Lower leg skin (tissue), 4 donors: ENCODE results near the gene GTPBP3. TPM values are rescaled to one million over a fixed set of nuclear protein-coding genes. Genes with fewer than 3 reads are reported as not detected.

ENCODE experiments used
- DNase-seq, 2 donors: peaks; one replicate each; pipeline ENCODE4 v3.0.0-alpha.2; 2019; ENCODE audit warnings: low spot score in 2 of 2
- H3K4me3 ChIP-seq: fragments of 200-600 bp; sonication (generic); 2 replicates; pipeline ENCODE4 v1.5.1; 2017; ENCODE audit warnings: mild to moderate bottlenecking, low read depth; ENCODE audit not compliant: poor library complexity, severe bottlenecking
- POLR2A ChIP-seq, 2 donors: fragments of 450-650 bp; IDR thresholded peaks; one replicate each; pipeline ENCODE4 v1.6.1; 2016 to 2017; ENCODE audit warnings: antibody characterized with exemption in 2 of 2, mild to moderate bottlenecking in 1 of 2, moderate library complexity in 1 of 2
- WGBS, 2 donors: methylation state at CpG; one replicate each; pipeline ENCODE4 v1.1.5; 2018; 5-methylcytosine and 5-hydroxymethylcytosine counted together
- intact Hi-C: fragments of 100-400 bp; cut with DNase I; formaldehyde crosslinking; loops from one replicate; pipeline ENCODE4 v1.15.0; 2023; ENCODE audit warnings: low total_unique reads
- total RNA-seq, 4 donors: library from RNA; depleted of rRNA; stranded (reverse); fragments of >200 nt; gene quantifications; one replicate each; pipeline ENCODE4 v1.1.0, GENCODE V29; 2016
- TF ChIP-seq, protein P1 (sequence below), 3 donors: fragments of 450-650 bp; IDR thresholded peaks; one replicate each; pipeline ENCODE4 v1.5.1; 2016; ENCODE audit warnings: antibody characterized with exemption in 3 of 3, mild to moderate bottlenecking in 3 of 3, moderate library complexity in 2 of 3

The GTPBP3 gene
- total RNA-seq, 4 donors from 2014 or later: 30.6 to 36.8 (median 35.0) TPM

DNA sequence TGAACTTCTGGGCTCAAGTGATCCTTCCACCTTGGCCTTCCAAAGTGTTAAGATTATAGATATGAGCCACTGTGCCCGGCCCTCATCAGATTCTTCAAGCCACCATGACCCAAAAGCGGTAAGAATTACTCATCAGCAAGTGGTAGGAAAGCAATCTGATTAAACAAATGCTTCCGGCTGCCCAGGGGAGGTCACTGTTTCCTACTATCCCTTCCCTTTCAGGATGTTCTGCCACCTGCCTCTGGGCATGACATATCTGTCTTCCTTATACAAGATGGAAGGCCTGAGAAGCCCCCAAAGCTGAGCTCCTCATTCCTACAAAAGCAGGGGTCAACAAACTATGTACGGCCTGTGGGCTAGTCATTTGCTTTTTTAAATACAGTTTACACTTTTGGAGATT is 41.1 kb upstream of the GTPBP3 start:
- TF ChIP-seq, protein P1, sequence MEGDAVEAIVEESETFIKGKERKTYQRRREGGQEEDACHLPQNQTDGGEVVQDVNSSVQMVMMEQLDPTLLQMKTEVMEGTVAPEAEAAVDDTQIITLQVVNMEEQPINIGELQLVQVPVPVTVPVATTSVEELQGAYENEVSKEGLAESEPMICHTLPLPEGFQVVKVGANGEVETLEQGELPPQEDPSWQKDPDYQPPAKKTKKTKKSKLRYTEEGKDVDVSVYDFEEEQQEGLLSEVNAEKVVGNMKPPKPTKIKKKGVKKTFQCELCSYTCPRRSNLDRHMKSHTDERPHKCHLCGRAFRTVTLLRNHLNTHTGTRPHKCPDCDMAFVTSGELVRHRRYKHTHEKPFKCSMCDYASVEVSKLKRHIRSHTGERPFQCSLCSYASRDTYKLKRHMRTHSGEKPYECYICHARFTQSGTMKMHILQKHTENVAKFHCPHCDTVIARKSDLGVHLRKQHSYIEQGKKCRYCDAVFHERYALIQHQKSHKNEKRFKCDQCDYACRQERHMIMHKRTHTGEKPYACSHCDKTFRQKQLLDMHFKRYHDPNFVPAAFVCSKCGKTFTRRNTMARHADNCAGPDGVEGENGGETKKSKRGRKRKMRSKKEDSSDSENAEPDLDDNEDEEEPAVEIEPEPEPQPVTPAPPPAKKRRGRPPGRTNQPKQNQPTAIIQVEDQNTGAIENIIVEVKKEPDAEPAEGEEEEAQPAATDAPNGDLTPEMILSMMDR (IDR thresholded peaks at IDR 0.05): no peak
- TF ChIP-seq POLR2A (IDR thresholded peaks at IDR 0.05): no peak
- H3K4me3 ChIP-seq: no peak overlapping the region
- intact Hi-C loops: loop anchor here (10.0 kb wide), 1 partner anchor 89 kb away; no protein-coding TSS in a partner anchor
- WGBS, 2 donors: 58% methylated on average over 4 of the region's 4 CpGs
- no peak for DNase-seq

DNA sequence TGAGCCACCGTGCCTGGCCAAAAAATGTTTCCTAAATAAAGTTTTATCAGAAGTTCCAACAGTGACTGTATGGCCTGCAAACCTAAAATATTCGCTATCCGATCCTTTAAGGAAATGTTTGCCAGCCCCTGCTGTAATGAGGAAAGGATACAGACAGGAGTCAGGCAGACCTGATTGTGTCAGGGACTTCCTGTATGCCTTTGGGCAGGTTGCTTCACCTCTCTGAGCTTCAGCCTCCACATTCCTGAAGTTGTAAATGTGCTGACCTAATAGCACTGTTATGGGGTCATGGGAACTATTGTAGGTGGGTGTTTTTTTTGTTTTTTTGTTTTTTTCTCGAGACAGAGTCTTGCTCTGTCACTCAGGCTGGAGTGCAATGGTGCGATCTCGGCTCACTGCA is 40.4 kb upstream of the GTPBP3 start:
- TF ChIP-seq, protein P1 (IDR thresholded peaks at IDR 0.05): no peak
- TF ChIP-seq POLR2A (IDR thresholded peaks at IDR 0.05): no peak
- intact Hi-C loops: loop anchor here (10.0 kb wide), 1 partner anchor 88 kb away; no protein-coding TSS in a partner anchor
- no peak for DNase-seq
- WGBS, 2 donors: 91 to 93% methylated on average over 6 of the region's 6 CpGs
- no peak overlapping the region for H3K4me3 ChIP-seq

DNA sequence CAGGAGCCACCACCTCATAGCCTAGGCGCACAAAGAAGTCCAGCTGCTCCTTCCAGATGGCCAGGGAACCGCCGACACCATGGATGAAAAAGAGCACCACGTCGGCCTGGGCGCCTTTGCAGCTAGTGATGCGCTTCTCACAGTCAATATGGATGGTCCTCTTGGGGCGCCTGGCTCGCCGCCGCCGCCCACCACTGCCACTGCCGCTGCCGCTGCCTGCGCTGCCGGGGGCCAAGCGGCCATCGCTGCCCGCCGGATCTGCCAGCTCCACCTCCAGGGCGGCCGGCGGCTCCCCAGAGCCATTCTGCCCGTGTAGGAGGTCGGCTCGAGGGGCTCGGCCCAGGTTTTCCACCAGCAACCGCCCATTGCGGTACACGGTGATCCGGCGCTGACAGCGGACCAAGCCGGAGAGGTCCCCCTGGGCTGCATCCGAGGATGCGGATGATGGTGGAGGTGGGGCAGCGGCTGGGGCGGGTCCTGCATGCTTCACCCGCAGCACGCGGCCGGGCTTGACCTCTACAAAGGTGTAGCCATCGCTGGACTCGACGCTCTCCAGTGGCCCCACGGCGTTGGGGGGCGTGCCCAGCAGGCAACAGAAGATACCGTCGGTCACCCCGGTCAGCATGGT is 36.2 kb upstream of the GTPBP3 start:
- intact Hi-C loops: no loop called here
- no peak overlapping the region for H3K4me3 ChIP-seq
- DNase-seq: no peak
- no peak for TF ChIP-seq POLR2A (IDR thresholded peaks at IDR 0.05)
- TF ChIP-seq, protein P1 (IDR thresholded peaks at IDR 0.05): no peak
- 91 to 93% methylated on average over 19 to 50 of the region's 51 CpGs for WGBS, 2 donors

DNA sequence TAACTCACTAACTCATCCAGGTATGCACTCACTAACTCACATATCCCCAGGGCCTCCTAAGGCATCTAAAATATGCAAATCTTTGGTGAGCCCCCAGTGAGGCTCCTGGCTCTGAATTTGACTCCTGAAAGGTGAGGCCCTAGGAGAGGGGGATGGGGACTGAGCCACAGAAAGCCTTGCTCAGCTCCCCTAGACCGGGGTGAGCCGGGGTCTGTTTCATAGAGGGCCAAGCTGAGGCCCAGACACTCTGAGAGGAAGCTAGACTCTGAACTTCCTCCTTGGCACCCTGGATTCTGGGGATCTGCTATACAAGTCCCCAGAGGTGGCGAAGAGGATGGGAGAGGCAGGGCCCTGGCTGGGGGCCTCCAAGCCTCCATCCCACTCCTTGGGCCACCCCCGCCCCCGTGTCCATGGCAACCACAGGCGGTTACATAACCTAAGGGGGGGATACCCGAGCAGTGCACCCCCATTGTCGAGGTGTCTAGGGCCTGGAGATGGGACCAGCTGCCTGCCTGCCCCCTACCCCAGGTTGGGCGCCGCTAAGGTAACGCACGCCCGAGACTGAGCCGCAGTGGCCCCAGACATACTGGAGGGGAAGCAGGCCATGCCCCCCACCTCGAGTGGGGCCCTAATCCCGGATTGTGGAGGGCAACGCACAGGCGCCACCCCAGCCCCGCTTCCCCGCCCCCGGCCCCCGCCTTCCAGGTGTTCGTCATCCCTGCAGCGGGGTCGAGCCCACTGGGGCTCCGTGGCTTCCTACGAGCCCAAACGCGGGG is 34.8 kb upstream of the GTPBP3 start:
- TF ChIP-seq POLR2A (IDR thresholded peaks at IDR 0.05): no peak
- TF ChIP-seq, protein P1 (IDR thresholded peaks at IDR 0.05): no peak
- 12 to 30% methylated on average over 16 to 22 of the region's 29 CpGs for WGBS, 2 donors
- DNase-seq: no peak
- peak overlapping the region; percentile 71 for H3K4me3 ChIP-seq
- intact Hi-C loops: no loop called here

DNA sequence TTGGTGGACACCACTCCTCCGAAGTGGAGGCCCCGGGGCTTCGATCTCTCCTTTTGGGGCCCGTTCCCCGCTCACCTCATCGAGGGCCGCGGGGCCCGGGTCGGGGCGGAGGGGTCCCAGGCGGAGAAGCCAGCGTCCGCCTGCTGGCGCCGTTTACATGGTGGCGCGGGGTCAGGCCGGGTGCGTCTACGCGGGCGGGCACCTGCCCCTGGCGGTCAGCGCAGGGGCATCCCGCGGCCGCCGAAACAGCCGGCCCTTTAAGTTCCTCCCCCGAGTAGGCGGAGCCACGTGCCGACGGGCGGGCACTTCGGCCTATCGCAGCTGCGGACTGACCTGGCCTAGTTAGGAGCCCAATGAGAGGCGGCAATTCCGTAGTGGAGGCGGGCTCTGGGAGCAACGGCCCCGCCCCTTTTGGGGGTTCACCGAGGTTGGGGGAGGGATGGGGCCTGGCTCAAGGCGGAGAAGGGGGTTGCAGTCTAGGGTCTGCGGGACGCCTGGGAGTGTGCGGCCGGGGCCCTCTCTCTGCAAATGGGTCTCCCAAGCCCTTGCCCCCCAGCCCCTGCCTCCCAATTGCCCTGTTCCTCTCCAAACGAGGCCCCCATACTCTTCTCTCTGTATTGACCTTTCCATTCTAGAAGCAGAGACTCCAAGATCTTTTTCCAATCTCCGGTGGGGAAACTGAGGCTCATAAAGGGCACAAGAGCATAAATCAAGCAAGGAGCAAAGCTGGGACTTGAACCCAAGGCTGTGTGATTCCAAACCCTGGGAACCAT is 34.0 kb upstream of the GTPBP3 start, which contains the start of gene ABHD8:
Gene ABHD8 (minus strand): TSS at position 259 of the 773 bp plus-strand sequence. CDS start 1,809 bp downstream, outside the sequence.
- 2 to 3% methylated on average over 22 to 35 of the region's 52 CpGs for WGBS, 2 donors
- intact Hi-C loops: no loop called here
- peak within 1 kb of the TSS; percentile 71 for H3K4me3 ChIP-seq
- no peak for TF ChIP-seq POLR2A (IDR thresholded peaks at IDR 0.05)
- DNase-seq: peak; percentile 94 to 99

DNA sequence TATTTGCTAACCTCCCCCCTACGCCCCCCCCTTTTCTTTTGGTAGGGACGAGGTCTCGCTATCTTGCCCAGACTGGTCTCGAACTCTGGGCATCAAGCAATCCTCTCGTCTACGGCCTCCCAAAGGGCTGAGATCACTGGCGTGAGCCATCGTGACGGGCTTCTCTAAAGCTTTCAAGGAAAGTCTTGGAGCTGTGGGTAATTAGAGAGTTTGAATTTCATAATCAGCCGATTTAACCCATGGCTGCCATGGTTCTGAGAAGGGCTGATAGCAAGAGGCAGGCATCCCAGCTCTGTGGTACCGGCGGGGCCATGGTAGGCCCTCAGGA is 33.4 kb upstream of the GTPBP3 start:
- intact Hi-C loops: no loop called here
- WGBS, 2 donors: 36 to 56% methylated on average over 12 of the region's 12 CpGs
- no peak for DNase-seq
- H3K4me3 ChIP-seq: no peak overlapping the region
- no peak for TF ChIP-seq POLR2A (IDR thresholded peaks at IDR 0.05)
- TF ChIP-seq, protein P1 (IDR thresholded peaks at IDR 0.05): no peak
